ENCODE results near the gene TUBE1. TPM values are rescaled to one million over a fixed set of nuclear protein-coding genes. Genes with fewer than 3 reads are reported as not detected.

The TUBE1 gene
- total RNA-seq, 2 donors from 2014 or later = 26.5 to 32.9 TPM

- no peak for DNase-seq
- H3K9me3 ChIP-seq (ENCODE audit: control insufficient read depth, low read length, poor library complexity, severe bottlenecking) = no peaks in the 10 kb centered on the region
- ATAC-seq = no peak
- H3K27ac Mint-ChIP-seq = no peak overlapping the region
- H3K4me3 Mint-ChIP-seq = no peak overlapping the region
- peaks cover 4% of the 10 kb centered on the region for H3K36me3 Mint-ChIP-seq (ENCODE audit: low read depth)
- H3K27me3 Mint-ChIP-seq = no peaks in the 10 kb centered on the region
- H3K4me1 Mint-ChIP-seq = peaks cover 31% of the 10 kb centered on the region
Observed at GRCh38 chr6:112024464-112024863, 62.8 kb downstream of the TUBE1 start.

GRCh38 chr6:112022749-112023148 lies 64.5 kb downstream of the TUBE1 start:
- peaks cover 4% of the 10 kb centered on the region for H3K36me3 Mint-ChIP-seq (ENCODE audit: low read depth)
- H3K4me1 Mint-ChIP-seq = peaks cover 19% of the 10 kb centered on the region
- no peak for ATAC-seq
- no peak for DNase-seq
- no peaks in the 10 kb centered on the region for H3K27me3 Mint-ChIP-seq
- H3K9me3 ChIP-seq (ENCODE audit: control insufficient read depth, low read length, poor library complexity, severe bottlenecking) = no peaks in the 10 kb centered on the region
- no peak overlapping the region for H3K4me3 Mint-ChIP-seq
- no peak overlapping the region for H3K27ac Mint-ChIP-seq

GRCh38 chr6:112021691-112022310 lies 65.5 kb downstream of the TUBE1 start:
- DNase-seq = no peak
- no peak for ATAC-seq
- Mint-ChIP-seq H3K27me3 (no peaks in the 10 kb centered on the region), H3K4me1 (peaks cover 13% of the 10 kb centered on the region), H3K27ac (peak overlapping the region; percentile 67), H3K36me3 (ENCODE audit: low read depth) (peaks cover 4% of the 10 kb centered on the region), H3K4me3 (no peak overlapping the region)
- H3K9me3 ChIP-seq (ENCODE audit: control insufficient read depth, low read length, poor library complexity, severe bottlenecking) = no peaks in the 10 kb centered on the region

Other genes starting within 250 kb of the TUBE1 start
- 100 to 1,000 TPM; 455 to 472 TPM for gene FYN, start 214.0 kb downstream of the TUBE1 start, total RNA-seq
- gene CCN6, start 33.4 kb downstream of the TUBE1 start, total RNA-seq = not detected
- 1 to 10 TPM in 1 of 2 donors, under 1 TPM in 1; 0.50 to 3.9 TPM for gene FAM229B, start 109 bp upstream of the TUBE1 start, total RNA-seq
- gene LAMA4, start 167.1 kb upstream of the TUBE1 start, total RNA-seq = not detected

Data from T-helper 17 cell (primary cell).